A549 treated with dexamethasone at 1 μM for 4 hours (cell line): Measurements from ENCODE around the gene HKDC1. TPM values are rescaled to one million over a fixed set of nuclear protein-coding genes. Genes with fewer than 3 reads are reported as not detected.

Experiments
- total RNA-seq: library from RNA; stranded (reverse); fragments of 200-300 nt; extraction: Qiagen RNA extraction; gene quantifications from 5 replicates; pipeline ENCODE4 v1.2.3, GENCODE V29; 2022

Gene HKDC1, protein sequence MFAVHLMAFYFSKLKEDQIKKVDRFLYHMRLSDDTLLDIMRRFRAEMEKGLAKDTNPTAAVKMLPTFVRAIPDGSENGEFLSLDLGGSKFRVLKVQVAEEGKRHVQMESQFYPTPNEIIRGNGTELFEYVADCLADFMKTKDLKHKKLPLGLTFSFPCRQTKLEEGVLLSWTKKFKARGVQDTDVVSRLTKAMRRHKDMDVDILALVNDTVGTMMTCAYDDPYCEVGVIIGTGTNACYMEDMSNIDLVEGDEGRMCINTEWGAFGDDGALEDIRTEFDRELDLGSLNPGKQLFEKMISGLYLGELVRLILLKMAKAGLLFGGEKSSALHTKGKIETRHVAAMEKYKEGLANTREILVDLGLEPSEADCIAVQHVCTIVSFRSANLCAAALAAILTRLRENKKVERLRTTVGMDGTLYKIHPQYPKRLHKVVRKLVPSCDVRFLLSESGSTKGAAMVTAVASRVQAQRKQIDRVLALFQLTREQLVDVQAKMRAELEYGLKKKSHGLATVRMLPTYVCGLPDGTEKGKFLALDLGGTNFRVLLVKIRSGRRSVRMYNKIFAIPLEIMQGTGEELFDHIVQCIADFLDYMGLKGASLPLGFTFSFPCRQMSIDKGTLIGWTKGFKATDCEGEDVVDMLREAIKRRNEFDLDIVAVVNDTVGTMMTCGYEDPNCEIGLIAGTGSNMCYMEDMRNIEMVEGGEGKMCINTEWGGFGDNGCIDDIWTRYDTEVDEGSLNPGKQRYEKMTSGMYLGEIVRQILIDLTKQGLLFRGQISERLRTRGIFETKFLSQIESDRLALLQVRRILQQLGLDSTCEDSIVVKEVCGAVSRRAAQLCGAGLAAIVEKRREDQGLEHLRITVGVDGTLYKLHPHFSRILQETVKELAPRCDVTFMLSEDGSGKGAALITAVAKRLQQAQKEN
- 9.0 to 13.3 TPM (median 10.3 TPM) in 5 replicates for total RNA-seq

DNA sequence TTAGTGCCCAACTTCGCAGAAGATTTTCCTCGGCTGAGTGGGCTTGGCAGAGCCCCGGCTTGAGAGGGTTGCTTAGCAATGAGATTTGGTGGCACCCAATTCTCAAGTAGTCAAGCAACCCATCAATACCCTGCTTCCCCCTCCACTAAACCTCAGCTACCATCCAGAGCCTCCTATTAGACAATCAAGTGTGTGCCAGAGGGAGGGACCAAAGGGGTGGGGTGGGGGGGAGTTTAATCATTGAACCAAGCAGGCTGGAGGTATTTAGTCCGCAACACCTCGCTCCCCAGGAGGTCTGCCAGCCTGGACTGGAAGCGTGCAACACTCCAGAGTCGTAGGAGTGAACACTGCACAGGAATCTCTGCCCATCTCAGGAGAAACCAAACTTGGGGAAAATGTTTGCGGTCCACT lies at the start of gene HKDC1:
TSS of gene HKDC1 (plus strand) at position 292 of the 411 bp plus-strand sequence. CDS start at position 396, 104 bp downstream.

DNA sequence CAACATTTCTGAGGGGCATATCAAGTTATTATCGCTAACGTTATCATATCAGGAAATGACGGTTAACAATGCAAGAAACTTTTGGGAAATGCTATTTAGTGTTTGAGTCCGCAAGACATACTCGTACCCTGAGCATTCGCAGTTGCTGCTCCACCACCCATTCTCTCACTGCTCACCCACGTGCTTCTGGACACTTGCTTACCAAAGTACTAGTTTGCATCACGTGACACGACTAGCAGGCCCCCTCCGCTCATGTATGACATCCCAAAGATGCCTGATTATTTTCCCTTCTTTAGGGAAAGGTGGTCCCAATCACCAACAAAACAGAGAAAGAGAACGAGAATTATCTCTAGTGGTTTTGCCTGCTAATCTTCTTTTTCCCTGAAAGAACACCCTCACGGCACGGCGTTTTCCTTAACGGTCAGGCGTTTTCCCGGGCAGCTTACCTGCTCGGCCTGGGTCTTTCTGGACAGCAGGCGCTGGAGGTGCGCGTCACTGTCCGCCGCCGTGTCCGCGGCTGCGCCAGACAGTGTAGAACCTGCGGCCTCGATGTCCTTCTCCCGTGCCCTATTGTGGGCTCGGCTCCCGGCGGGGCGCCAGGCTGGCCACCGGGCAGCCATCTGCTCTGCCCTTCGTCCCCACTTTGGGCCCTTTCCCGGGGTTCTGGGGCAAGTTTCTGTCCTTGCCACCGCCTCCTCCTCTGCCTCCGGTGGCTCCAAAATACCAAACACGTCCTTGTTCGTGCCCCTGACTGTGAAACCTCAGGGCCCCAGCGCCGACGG lies 40.2 kb upstream of the HKDC1 start, which contains the start of gene SUPV3L1:
TSS of gene SUPV3L1 (plus strand) at position 492 of the 782 bp plus-strand sequence. CDS start at position 550, 58 bp downstream.

DNA sequence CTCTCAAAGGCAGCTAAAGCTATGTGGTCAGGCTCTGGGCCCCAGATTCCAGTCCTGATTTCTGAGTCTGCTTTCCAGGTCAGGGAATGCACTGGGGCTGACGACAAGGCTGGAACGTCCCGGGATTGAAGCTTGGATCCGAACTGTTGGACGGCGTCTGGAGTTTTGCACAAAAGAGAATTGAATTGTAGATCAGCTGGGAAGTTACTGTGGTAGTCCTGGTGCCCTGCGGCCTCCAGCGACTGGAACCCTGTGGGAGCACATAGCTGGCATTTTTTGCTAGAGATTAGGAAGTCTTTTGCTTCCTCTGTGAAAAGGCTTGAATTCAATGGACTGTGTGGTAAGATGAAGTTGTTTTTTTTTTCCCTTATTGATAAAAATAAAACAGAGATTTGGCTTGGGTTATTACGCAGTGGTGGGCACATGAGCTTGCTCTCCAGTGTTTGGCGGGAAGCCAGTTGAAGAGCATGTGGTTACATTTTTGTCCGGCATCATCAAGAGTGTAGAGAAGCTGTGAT lies 58.4 kb downstream of the HKDC1 start, which contains the start of gene HK1:
TSS of gene HK1 (plus strand) at position 51 of the 518 bp plus-strand sequence.

Other genes with a start within 250 kb of the HKDC1 start
- gene KIFBP, start 231.5 kb upstream of the HKDC1 start, total RNA-seq = 44.0 to 50.5 TPM (median 49.5 TPM) in 5 replicates
- gene SRGN, start 132.2 kb upstream of the HKDC1 start, total RNA-seq = 96.7 to 143 TPM (median 103 TPM) in 5 replicates
- gene VPS26A, start 96.2 kb upstream of the HKDC1 start, total RNA-seq = 51.2 to 66.6 TPM (median 54.1 TPM) in 5 replicates
- gene SUPV3L1, start 40.1 kb upstream of the HKDC1 start, total RNA-seq = 33.5 to 36.9 TPM (median 34.2 TPM) in 5 replicates
- gene HK1, start 58.2 kb downstream of the HKDC1 start, total RNA-seq = 36.7 to 47.7 TPM (median 46.5 TPM) in 5 replicates
- 0.06 to 0.21 TPM (median 0.10 TPM) in 4 of 5 replicates, not detected in the other for gene TACR2, start 196.6 kb downstream of the HKDC1 start, total RNA-seq
- gene TSPAN15, start 231.1 kb downstream of the HKDC1 start, total RNA-seq = 80.7 to 104 TPM (median 99.7 TPM) in 5 replicates